Transverse colon (tissue), 4 donors: Measurements from ENCODE around the gene PNKD. TPM values are rescaled to one million over a fixed set of nuclear protein-coding genes. Genes with fewer than 3 reads are reported as not detected.

Experiments used
- DNase-seq: peaks from one replicate; pipeline ENCODE4 v3.0.0-alpha.2; 2019
- H3K27ac ChIP-seq, 4 donors: fragments of 200-600 bp; sonication (generic); 2 replicates each; pipeline ENCODE4 v1.5.1; 2016 to 2018; ENCODE audit warnings: inconsistent platforms in 4 of 4
- H3K27me3 ChIP-seq: fragments of 200-600 bp; sonication (generic); 2 replicates; pipeline ENCODE4 v1.5.1; 2017; ENCODE audit warnings: inconsistent platforms
- H3K36me3 ChIP-seq, 4 donors: fragments of 200-600 bp; sonication (generic); 2 replicates each; pipeline ENCODE4 v1.5.1; 2017 to 2019; ENCODE audit warnings: inconsistent platforms in 4 of 4
- H3K4me1 ChIP-seq, 4 donors: fragments of 200-600 bp; sonication (generic); 2 replicates each; pipeline ENCODE4 v1.5.1; 2017 to 2020; ENCODE audit warnings: inconsistent platforms in 4 of 4
- H3K4me3 ChIP-seq, 4 donors: fragments of 200-600 bp; sonication (generic); 1 replicate in 1 of 4; 2 replicates in 3 of 4; pipeline versions ENCODE4 v1.5.1 to v1.6.1; 2017 to 2019; ENCODE audit warnings: inconsistent platforms in 4 of 4
- H3K9me3 ChIP-seq, 2 donors: fragments of 200-600 bp; sonication (generic); 2 replicates each; pipeline ENCODE4 v1.5.1; 2017 to 2019; ENCODE audit warnings: inconsistent platforms in 2 of 2
- CTCF ChIP-seq, 5 experiments: fragments of 200-600 bp in 3 of 5; fragments of 450-650 bp in 2 of 5; sonication (generic) in 3 of 5; IDR thresholded peaks; 1 replicate in 2 of 5; 2 replicates in 3 of 5; pipeline ENCODE4 v1.5.1; 2016 to 2017; ENCODE audit warnings: antibody characterized with exemption in 5 of 5, inconsistent platforms in 3 of 5, mild to moderate bottlenecking in 2 of 5, moderate library complexity in 1 of 5
- EP300 ChIP-seq: sonication (generic); formaldehyde crosslinking; IDR thresholded peaks from one replicate; pipeline ENCODE4 v1.6.1; 2017; ENCODE audit warnings: antibody characterized with exemption, low read depth
- POLR2A ChIP-seq: fragments of 450-650 bp; IDR thresholded peaks from one replicate; pipeline ENCODE4 v1.6.1; 2016; ENCODE audit warnings: antibody characterized with exemption, mild to moderate bottlenecking, moderate library complexity
- POLR2AphosphoS5 ChIP-seq, 3 donors: sonication (generic); formaldehyde crosslinking; IDR thresholded peaks; one replicate each; pipeline ENCODE4 v1.6.1; 2016; ENCODE audit warnings: antibody characterized with exemption in 3 of 3
- WGBS, 2 donors: methylation state at CpG; one replicate each; pipeline ENCODE4 v1.1.5; 2018; ENCODE audit warnings: low coverage in 1 of 2; 5-methylcytosine and 5-hydroxymethylcytosine counted together
- in situ Hi-C, 4 donors: fragments of 200-750 bp; cut with MboI; loops; one replicate each; pipeline versions ENCODE4 v1.15.0 to v1.15.1; 2017; ENCODE audit warnings: low sequenced_read_pairs in 3 of 4, low pct_ligation_motif_present in 1 of 4, low pct_unique_long_range_greater_than_20kb in 1 of 4
- intact Hi-C: fragments of 100-400 bp; cut with DNase I; formaldehyde crosslinking; loops from one replicate; pipeline ENCODE4 v1.15.1; 2023; ENCODE audit warnings: low total_unique reads
- total RNA-seq, 4 donors: library from RNA; depleted of rRNA; stranded (reverse); fragments of >200 nt; gene quantifications; one replicate each; pipeline ENCODE4 v1.1.0, GENCODE V29; 2016

PNKD gene
- total RNA-seq, 4 donors from 2014 or later = 14.3 to 111 (median 100) TPM

GRCh38 chr2:218381916-218382366, 111.6 kb downstream of the PNKD start, which contains the start of gene SLC11A1:
Gene SLC11A1, plus strand, starts transcription at chr2:218382273. Its CDS starts 96 bp downstream, at chr2:218382369.
- peak; percentile 32 for DNase-seq
- Histone ChIP-seq H3K4me1 (peaks cover 0 to under 1% (median 0%) of the 10 kb centered on the region in 4 donors), H3K4me3 (no peak within 1 kb of the TSS), H3K27me3 (no peaks in the 10 kb centered on the region), H3K27ac (peak within 1 kb of the TSS in 3 of 4 donors; percentile 14 to 43 (median 29)), H3K9me3 (no peaks in the 10 kb centered on the region), H3K36me3 (no peaks in the 10 kb centered on the region)
- in situ Hi-C loops (loop anchor here in 3 of 4 donors (25.0 kb wide), 2 partner anchors 95 to 195 kb away; partner anchors contain the start of gene TMBIM1 (in 2 of the 3)), intact Hi-C loops (no loop called here)
- TF ChIP-seq POLR2A (peak; percentile 45), EP300 (peak; percentile 56), POLR2AphosphoS5 (IDR thresholded peaks at IDR 0.05) (peak in 1 of 3 donors; percentile 40), CTCF (IDR thresholded peaks at IDR 0.05) (no peak)
- 70 to 74% methylated on average over 4 to 13 of the region's 13 CpGs for WGBS, 2 donors

- no peaks in the 10 kb centered on the region for H3K36me3 ChIP-seq
- H3K27me3 ChIP-seq = no peaks in the 10 kb centered on the region
- no peak for DNase-seq
- peak overlapping the region in 3 of 4 donors; percentile 14 to 29 (median 23) for H3K27ac ChIP-seq
- H3K4me1 ChIP-seq = peaks cover 0 to 9% (median 3%) of the 10 kb centered on the region in 4 donors
- no peaks in the 10 kb centered on the region for H3K9me3 ChIP-seq
- TF ChIP-seq POLR2AphosphoS5 (IDR thresholded peaks at IDR 0.05) (no peak), EP300 (no peak), POLR2A (no peak), CTCF (IDR thresholded peaks at IDR 0.05) (no peak)
- intact Hi-C loops = no loop called here
- no peak overlapping the region for H3K4me3 ChIP-seq
- in situ Hi-C loops = loop anchor here in 3 of 4 donors (25.0 kb wide), 2 partner anchors 95 to 195 kb away; partner anchors contain the start of gene TMBIM1 (in 2 of the 3)
- WGBS, 2 donors = 96% methylated on average over 6 of the region's 6 CpGs; no CpG with 5 or more reads in 1 of the 2 donors
Observed at GRCh38 chr2:218382785-218383184, 112.5 kb downstream of the PNKD start.

GRCh38 chr2:218383892-218384519, 113.7 kb downstream of the PNKD start:
- no peaks in the 10 kb centered on the region for H3K27me3 ChIP-seq
- in situ Hi-C loops (loop anchor here in 3 of 4 donors (25.0 kb wide), 2 partner anchors 97 to 197 kb away; partner anchors contain the start of gene TMBIM1 (in 2 of the 3)), intact Hi-C loops (no loop called here)
- H3K4me3 ChIP-seq = no peak overlapping the region
- no peaks in the 10 kb centered on the region for H3K9me3 ChIP-seq
- H3K27ac ChIP-seq = no peak overlapping the region
- WGBS, 2 donors = 86% methylated on average over 10 of the region's 10 CpGs; no CpG with 5 or more reads in 1 of the 2 donors
- DNase-seq = no peak
- no peaks in the 10 kb centered on the region for H3K36me3 ChIP-seq
- peaks cover 0 to 14% (median 4%) of the 10 kb centered on the region in 4 donors for H3K4me1 ChIP-seq
- TF ChIP-seq POLR2AphosphoS5 (IDR thresholded peaks at IDR 0.05) = no peak
- TF ChIP-seq POLR2A = no peak
- no peak for TF ChIP-seq CTCF (IDR thresholded peaks at IDR 0.05)
- no peak for TF ChIP-seq EP300

- no peak overlapping the region for H3K27ac ChIP-seq
Observed at GRCh38 chr2:218384975-218385374, 114.7 kb downstream of the PNKD start.

More at GRCh38 chr2:218384975-218385374, 114.7 kb downstream of the PNKD start:
- H3K27me3 ChIP-seq = no peaks in the 10 kb centered on the region
- in situ Hi-C loops (loop anchor here in 3 of 4 donors (25.0 kb wide), 2 partner anchors 98 to 198 kb away; partner anchors contain the start of gene TMBIM1 (in 2 of the 3)), intact Hi-C loops (no loop called here)
- 67 to 70% methylated on average over 1 to 9 of the region's 9 CpGs for WGBS, 2 donors
- TF ChIP-seq CTCF (IDR thresholded peaks at IDR 0.05) = no peak
- no peak for TF ChIP-seq EP300
- no peak for TF ChIP-seq POLR2AphosphoS5 (IDR thresholded peaks at IDR 0.05)
- TF ChIP-seq POLR2A = no peak
- no peak overlapping the region for H3K4me3 ChIP-seq
- H3K36me3 ChIP-seq = no peaks in the 10 kb centered on the region
- no peaks in the 10 kb centered on the region for H3K9me3 ChIP-seq
- peaks cover 0 to 14% (median 4%) of the 10 kb centered on the region in 4 donors for H3K4me1 ChIP-seq
- no peak for DNase-seq
